GM19438 (cell line): ENCODE measurements around the gene BEST1.

Experiments used
- ATAC-seq: cut with Tn5 transposase; IDR thresholded peaks from one replicate; pipeline ENCODE4 v1.9.1; 2021; ENCODE audit warnings: low read depth; ENCODE audit not compliant: unreplicated experiment

Gene BEST1

DNA sequence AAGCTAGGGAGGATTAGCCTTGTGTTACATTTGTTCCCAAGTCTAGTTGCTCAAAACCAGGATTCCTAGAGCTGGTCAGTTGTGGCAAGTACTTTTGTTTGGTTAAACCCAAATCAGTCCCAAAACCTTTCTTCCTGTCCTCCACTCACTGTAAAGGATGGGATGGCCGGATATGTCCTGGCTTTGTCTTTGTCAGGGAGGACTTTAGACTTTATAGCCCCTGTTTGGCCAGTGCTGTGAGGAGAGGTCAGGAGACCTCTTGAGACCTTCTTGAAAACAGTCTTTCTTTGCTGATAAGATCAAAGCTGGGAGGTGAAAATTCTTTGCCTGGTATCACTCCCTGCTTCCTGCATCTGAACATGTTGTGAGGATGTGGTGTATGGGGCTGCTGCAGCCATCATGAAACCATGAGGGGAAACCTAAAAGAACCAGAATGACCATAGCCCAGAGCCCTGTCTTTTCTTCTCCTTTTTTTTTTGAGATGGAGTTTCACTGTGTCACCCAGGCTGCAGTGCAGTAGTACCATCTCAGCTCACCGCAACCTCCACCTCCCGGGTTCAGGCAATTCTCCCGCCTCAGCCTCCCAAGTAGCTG, 60.9 kb downstream of the BEST1 start:
- ATAC-seq: no peak

DNA sequence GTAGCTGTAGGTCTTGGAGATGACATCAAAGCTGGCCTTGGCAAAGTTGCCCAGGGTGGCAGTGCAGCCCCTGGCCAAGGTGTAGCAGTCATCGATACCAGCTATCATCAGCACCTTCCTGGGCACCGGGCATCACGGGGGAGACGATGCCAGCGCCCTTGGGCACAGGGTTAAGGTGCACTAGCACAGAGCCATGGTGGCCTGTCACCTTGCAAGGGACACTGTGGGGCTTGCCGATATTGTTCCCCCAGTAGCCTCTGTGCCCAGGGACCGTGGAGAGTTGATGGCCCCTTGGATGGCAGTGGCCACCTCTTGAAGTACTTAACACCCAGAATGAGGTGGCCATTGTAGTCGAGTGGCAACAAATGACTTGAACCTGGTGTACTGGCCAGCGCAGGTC, 61.7 kb downstream of the BEST1 start:
- no peak for ATAC-seq

DNA sequence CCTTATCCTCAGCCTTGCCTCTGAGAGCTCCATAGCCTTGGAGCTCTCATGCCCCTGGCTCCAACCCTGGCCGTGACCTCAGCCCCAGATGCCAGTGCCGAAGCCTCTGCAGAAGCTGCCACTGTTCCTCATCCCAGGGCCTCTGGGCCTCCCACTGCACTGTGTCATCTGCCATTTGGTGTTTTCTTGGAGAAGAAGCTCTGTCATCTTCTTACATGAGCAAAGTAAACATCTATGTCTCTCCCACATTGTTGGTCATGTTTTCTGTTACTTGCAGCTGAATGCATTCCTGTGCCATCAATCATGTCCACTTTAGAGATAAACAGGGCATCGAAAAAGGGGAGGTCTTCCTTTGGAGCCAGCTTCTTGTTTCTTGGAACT, 62.3 kb downstream of the BEST1 start:
- ATAC-seq: no peak

DNA sequence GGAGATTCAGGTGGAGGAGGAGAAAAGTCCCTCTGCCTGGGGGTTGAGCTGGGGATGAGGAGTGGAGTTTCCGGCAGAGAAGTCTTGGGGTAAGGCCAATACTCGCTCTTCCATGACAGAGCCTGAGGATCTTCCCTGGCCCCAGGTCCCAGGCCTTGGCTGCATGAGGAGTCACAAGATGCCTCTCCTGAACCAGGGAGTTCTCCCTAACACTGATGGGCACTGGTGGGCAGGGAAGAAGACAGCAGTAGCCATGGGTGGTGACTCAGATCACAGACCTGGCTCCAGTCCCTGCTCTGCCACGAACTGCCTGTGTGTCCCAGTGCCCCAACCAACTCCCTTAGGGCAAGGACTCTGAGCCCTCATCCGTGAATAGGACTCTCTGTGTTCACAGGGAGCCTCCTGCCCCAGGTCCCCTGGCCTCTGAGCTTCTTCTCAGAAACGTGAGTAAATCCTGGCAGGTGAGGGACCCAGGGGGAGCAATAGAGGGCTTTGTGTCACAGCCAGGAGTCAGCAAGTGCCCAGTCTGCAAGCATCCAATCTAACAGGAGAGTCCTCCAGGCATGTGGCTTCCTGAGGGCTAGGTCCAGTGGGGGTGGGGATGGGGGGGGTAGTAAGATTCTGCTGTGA, 62.8 kb downstream of the BEST1 start:
- no peak for ATAC-seq
